Measurements from ENCODE around the gene RNF114. TPM values are rescaled to one million over a fixed set of nuclear protein-coding genes. Genes with fewer than 3 reads are reported as not detected.

The RNF114 gene
- total RNA-seq, 1 donor, result 78.5 TPM

GRCh38 chr20:49938173-49939163 is 2.3 kb downstream of the RNF114 start:
- H3K9me3 ChIP-seq (ENCODE audit: low read depth, low read length), result no peaks in the 10 kb centered on the region
- no peaks in the 10 kb centered on the region for H3K27me3 ChIP-seq (ENCODE audit: insufficient read depth, low read length)
- H2AFZ ChIP-seq (ENCODE audit: low read length), result no peak overlapping the region
- H3K4me2 ChIP-seq (ENCODE audit: insufficient read depth, low read length), result peak overlapping the region; percentile 99
- peak overlapping the region; percentile 87 for H3K27ac ChIP-seq (ENCODE audit: low read depth, low read length)
- peaks cover 72% of the 10 kb centered on the region for H3K79me2 ChIP-seq (ENCODE audit: insufficient read depth, low read length)
- peaks cover 46% of the 10 kb centered on the region for H4K20me1 ChIP-seq (ENCODE audit: insufficient read depth, low read length)
- H3K36me3 ChIP-seq (ENCODE audit: insufficient read depth, low read length), result peaks cover 34% of the 10 kb centered on the region
- peak overlapping the region; percentile 80 for H3K4me3 ChIP-seq (ENCODE audit: insufficient read depth, low read length)
- H3K4me1 ChIP-seq (ENCODE audit: insufficient read depth, low read length), result peaks cover 24% of the 10 kb centered on the region
- no peak for TF ChIP-seq CTCF (IDR thresholded peaks at IDR 0.05; ENCODE audit: extremely low read depth, low read depth, low read length)
- peak; percentile 84 for DNase-seq (ENCODE audit: insufficient read length, low spot score, missing footprints)

GRCh38 chr20:49941456-49941855 is 5.3 kb downstream of the RNF114 start:
- Histone ChIP-seq H2AFZ (ENCODE audit: low read length) (no peak overlapping the region), H3K36me3 (ENCODE audit: insufficient read depth, low read length) (peaks cover 59% of the 10 kb centered on the region), H3K27ac (ENCODE audit: low read depth, low read length) (no peak overlapping the region)

GRCh38 chr20:49942303-49942702 is 6.1 kb downstream of the RNF114 start:
- H2AFZ ChIP-seq (ENCODE audit: low read length), result no peak overlapping the region
- H3K4me3 ChIP-seq (ENCODE audit: insufficient read depth, low read length), result no peak overlapping the region
- H3K9me3 ChIP-seq (ENCODE audit: low read depth, low read length), result no peaks in the 10 kb centered on the region
- H3K27me3 ChIP-seq (ENCODE audit: insufficient read depth, low read length), result no peaks in the 10 kb centered on the region
- peaks cover 18% of the 10 kb centered on the region for H3K4me1 ChIP-seq (ENCODE audit: insufficient read depth, low read length)
- no peak for TF ChIP-seq CTCF (IDR thresholded peaks at IDR 0.05; ENCODE audit: extremely low read depth, low read depth, low read length)
- peaks cover 90% of the 10 kb centered on the region for H3K79me2 ChIP-seq (ENCODE audit: insufficient read depth, low read length)
- no peak overlapping the region for H3K4me2 ChIP-seq (ENCODE audit: insufficient read depth, low read length)
- H3K27ac ChIP-seq (ENCODE audit: low read depth, low read length), result no peak overlapping the region
- H3K36me3 ChIP-seq (ENCODE audit: insufficient read depth, low read length), result peaks cover 65% of the 10 kb centered on the region
- peaks cover 43% of the 10 kb centered on the region for H4K20me1 ChIP-seq (ENCODE audit: insufficient read depth, low read length)
- DNase-seq (ENCODE audit: insufficient read length, low spot score, missing footprints), result no peak

More at GRCh38 chr20:49941456-49941855, 5.3 kb downstream of the RNF114 start:
- DNase-seq (ENCODE audit: insufficient read length, low spot score, missing footprints), result no peak
- H3K4me1 ChIP-seq (ENCODE audit: insufficient read depth, low read length), result peaks cover 24% of the 10 kb centered on the region
- H3K27me3 ChIP-seq (ENCODE audit: insufficient read depth, low read length), result no peaks in the 10 kb centered on the region
- H3K4me3 ChIP-seq (ENCODE audit: insufficient read depth, low read length), result no peak overlapping the region
- no peak overlapping the region for H3K4me2 ChIP-seq (ENCODE audit: insufficient read depth, low read length)
- H3K79me2 ChIP-seq (ENCODE audit: insufficient read depth, low read length), result peaks cover 95% of the 10 kb centered on the region
- TF ChIP-seq CTCF (IDR thresholded peaks at IDR 0.05; ENCODE audit: extremely low read depth, low read depth, low read length), result no peak
- H3K9me3 ChIP-seq (ENCODE audit: low read depth, low read length), result no peaks in the 10 kb centered on the region
- H4K20me1 ChIP-seq (ENCODE audit: insufficient read depth, low read length), result peaks cover 50% of the 10 kb centered on the region

GRCh38 chr20:49942942-49943341 is 6.7 kb downstream of the RNF114 start:
- no peak overlapping the region for H3K4me2 ChIP-seq (ENCODE audit: insufficient read depth, low read length)
- peaks cover 12% of the 10 kb centered on the region for H3K4me1 ChIP-seq (ENCODE audit: insufficient read depth, low read length)
- DNase-seq (ENCODE audit: insufficient read length, low spot score, missing footprints), result no peak
- no peak for TF ChIP-seq CTCF (IDR thresholded peaks at IDR 0.05; ENCODE audit: extremely low read depth, low read depth, low read length)
- no peak overlapping the region for H2AFZ ChIP-seq (ENCODE audit: low read length)
- peaks cover 36% of the 10 kb centered on the region for H4K20me1 ChIP-seq (ENCODE audit: insufficient read depth, low read length)
- H3K4me3 ChIP-seq (ENCODE audit: insufficient read depth, low read length), result no peak overlapping the region
- H3K27me3 ChIP-seq (ENCODE audit: insufficient read depth, low read length), result no peaks in the 10 kb centered on the region
- peaks cover 68% of the 10 kb centered on the region for H3K36me3 ChIP-seq (ENCODE audit: insufficient read depth, low read length)
- H3K79me2 ChIP-seq (ENCODE audit: insufficient read depth, low read length), result peaks cover 86% of the 10 kb centered on the region
- H3K27ac ChIP-seq (ENCODE audit: low read depth, low read length), result no peak overlapping the region
- H3K9me3 ChIP-seq (ENCODE audit: low read depth, low read length), result no peaks in the 10 kb centered on the region

All from osteoblast (primary cell).